ENCODE results near the gene NME8. TPM values are rescaled to one million over a fixed set of nuclear protein-coding genes. Genes with fewer than 3 reads are reported as not detected.

Gene NME8
- total RNA-seq, 1 donor from 2014 or later = not detected

- ATAC-seq (no peak), DNase-seq (ENCODE audit: missing footprints) (no peak)
- intact Hi-C loops (cut with DNase I) = no loop called here
Observed at GRCh38 chr7:37925620-37926019, 77.2 kb downstream of the NME8 start.

GRCh38 chr7:37927773-37928444 is 79.5 kb downstream of the NME8 start:
- DNase-seq (ENCODE audit: missing footprints) (no peak), ATAC-seq (no peak)
- intact Hi-C loops (cut with DNase I) = no loop called here

GRCh38 chr7:37928878-37929277 is 80.5 kb downstream of the NME8 start:
- intact Hi-C loops (cut with DNase I) = no loop called here
- no peak for ATAC-seq
- no peak for DNase-seq (ENCODE audit: missing footprints)

GRCh38 chr7:37930226-37930948 is 82.0 kb downstream of the NME8 start:
- DNase-seq (ENCODE audit: missing footprints) = no peak
- intact Hi-C loops (cut with DNase I) = no loop called here
- ATAC-seq = no peak

DNA sequence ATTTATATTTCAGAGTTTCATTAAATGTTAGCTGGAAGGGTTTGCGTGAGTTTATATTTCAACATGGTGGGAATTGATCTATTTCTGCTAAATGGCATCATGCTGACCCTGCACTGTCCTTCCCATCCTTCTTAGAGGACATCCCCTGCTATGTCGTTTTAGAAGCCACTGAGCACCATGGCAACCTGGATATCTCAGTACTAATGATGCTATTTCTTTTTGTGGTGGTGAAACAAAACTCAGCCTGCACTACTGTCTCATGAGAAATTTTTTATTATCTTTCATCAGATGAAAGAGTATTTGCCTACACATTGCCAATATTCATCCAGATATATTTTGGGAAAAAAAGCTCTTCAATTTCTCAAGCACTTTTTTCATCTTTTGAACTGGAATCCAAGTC is 84.1 kb downstream of the NME8 start:
- intact Hi-C loops (cut with DNase I) = no loop called here
- no peak for DNase-seq (ENCODE audit: missing footprints)
- no peak for ATAC-seq

DNA sequence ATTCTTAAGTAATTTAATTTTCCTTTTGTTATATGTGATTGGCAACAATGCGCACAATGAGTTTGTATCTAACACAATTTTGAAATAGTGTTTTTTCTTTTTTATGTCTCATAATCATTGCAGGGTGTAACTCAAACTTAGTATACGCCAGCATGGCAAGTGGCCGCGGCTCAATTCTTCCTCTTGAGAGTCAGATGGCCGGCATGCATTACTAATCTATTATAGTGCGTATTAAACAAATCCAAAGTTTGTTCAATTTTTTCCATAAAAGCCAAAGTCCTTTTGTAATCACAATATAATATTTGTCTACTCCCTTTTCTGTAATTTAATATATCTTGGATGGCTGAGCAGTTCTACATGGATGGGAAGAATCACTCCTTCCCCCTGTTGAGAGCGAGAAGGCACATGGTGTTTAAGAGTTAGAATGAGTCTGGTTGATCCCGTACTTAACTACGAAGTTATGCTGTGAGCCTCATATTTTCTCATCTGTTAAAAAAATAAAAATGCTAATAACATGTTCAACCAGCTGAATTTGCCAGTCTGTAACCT is 84.7 kb downstream of the NME8 start:
- ATAC-seq (no peak), DNase-seq (ENCODE audit: missing footprints) (no peak)
- intact Hi-C loops (cut with DNase I) = no loop called here

DNA sequence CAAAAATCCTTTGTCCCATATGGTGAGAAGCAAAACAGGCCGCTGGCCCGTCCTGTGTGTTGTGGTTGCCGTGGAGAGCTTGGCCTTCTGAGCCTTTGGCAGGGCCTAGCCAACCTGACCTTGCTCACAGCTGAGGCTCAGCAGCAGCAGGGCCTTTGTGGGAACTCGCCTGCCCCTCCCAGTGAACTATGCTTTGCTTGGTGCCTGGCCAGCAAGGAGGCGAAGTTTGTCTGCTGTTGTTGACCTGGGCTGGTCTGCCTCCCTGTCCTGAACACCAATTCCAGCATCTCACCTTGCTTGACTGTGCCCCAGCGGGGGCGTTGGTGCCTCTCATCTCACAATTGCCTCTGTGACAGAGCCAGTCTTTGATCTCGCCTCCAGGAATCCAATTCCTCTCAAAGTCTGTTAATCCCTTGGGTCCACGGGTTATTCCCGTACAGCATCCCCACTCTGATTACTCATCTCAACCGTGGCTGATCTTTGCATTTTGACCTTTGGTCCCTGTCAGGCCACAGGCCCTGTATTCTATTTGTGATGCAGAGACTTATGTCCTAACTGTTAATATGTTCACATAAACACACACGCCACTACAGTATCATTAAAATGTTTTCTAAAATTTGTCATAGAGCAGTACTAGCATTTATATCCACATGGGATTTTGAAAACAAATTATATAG is 94.7 kb downstream of the NME8 start:
- intact Hi-C loops (cut with DNase I) = loop anchor here (1.0 kb wide), 1 partner anchor 22 kb away; no protein-coding TSS in a partner anchor

GRCh38 chr7:37943905-37944736 is 95.7 kb downstream of the NME8 start:
- intact Hi-C loops (cut with DNase I) = loop anchor here (1.0 kb wide), 1 partner anchor 23 kb away; no protein-coding TSS in a partner anchor
- ATAC-seq = no peak
- peak; percentile 68 for DNase-seq (ENCODE audit: missing footprints)

More for the DNA sequence above, 94.7 kb downstream of the NME8 start:
- DNase-seq (ENCODE audit: missing footprints) = peak; percentile 88
- peak; percentile 96 for ATAC-seq

DNA sequence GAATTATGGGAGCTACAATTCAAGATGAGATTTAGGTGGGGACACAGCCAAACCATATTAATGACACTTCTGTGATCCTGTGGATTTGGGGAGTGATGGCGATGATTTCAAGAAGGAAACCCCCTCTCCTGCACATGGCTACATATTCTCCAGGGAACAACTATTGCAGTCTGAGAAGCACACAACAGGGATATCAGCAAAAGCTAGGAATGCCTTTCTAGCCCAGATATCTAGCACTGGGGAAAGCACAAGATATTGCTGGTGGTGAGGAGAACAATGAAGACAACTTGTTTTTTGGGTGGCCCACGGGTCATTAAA is 96.3 kb downstream of the NME8 start:
- no peak for ATAC-seq
- intact Hi-C loops (cut with DNase I) = no loop called here
- no peak for DNase-seq (ENCODE audit: missing footprints)

DNA sequence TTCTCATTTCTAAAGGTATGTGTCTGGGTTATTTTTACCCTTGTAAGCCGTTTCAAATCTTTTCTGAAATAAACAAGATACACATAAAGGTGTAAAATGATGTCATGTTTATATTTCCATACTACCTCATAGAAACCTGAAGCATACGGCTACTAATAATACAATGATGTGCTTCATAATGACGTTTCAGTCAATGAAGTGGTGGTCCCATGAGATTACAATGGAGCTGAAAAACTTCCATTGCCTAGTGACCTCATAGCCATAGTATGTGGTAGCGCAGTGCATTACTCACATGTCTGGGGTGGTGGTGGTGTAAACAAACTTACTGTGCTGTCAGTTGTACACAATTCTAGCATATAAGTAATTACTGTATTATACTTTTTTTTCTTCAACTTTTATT is 96.9 kb downstream of the NME8 start:
- no peak for ATAC-seq

GRCh38 chr7:37947138-37947940 is 98.9 kb downstream of the NME8 start:
- ATAC-seq = peak; percentile 47
- DNase-seq (ENCODE audit: missing footprints) = no peak
- intact Hi-C loops (cut with DNase I) = no loop called here

More for the DNA sequence above, 96.9 kb downstream of the NME8 start:
- intact Hi-C loops (cut with DNase I) = no loop called here
- DNase-seq (ENCODE audit: missing footprints) = no peak

DNA sequence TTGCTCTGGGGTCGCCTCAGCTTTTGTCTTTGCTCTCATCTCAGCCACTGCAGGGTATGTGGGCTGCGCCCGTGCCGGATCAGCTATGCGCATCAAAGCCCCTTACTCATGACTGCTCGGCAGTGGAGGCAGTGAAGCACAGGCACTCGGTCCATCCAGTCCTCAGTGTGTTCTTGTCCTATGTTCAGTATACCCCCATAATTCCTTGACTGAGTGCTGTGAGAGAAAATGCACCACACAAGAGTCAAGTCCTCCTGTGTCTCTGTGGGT is 99.5 kb downstream of the NME8 start:
- intact Hi-C loops (cut with DNase I) = no loop called here
- DNase-seq (ENCODE audit: missing footprints) (no peak), ATAC-seq (no peak)

Other genes with a start within 250 kb of the NME8 start
- gene GPR141, start 164.8 kb upstream of the NME8 start, total RNA-seq = 0.60 TPM
- 0.32 TPM for gene SFRP4, start 68.2 kb downstream of the NME8 start, total RNA-seq
- 55.1 TPM for gene EPDR1, start 72.0 kb downstream of the NME8 start, total RNA-seq

Data from Right ventricle myocardium inferior (tissue), 1 donor.